Thoracic aorta (tissue), 2 donors: Measurements from ENCODE around the gene MACF1. TPM values are rescaled to one million over a fixed set of nuclear protein-coding genes. Genes with fewer than 3 reads are reported as not detected.

Experiments
- ATAC-seq: fragments of 150-250 bp; one replicate; pipeline ENCODE4 v1.8.0; 2017; ENCODE audit warnings: low read depth; ENCODE audit not compliant: insufficient number of reproducible peaks, low FRiP score
- DNase-seq: peaks from one replicate; pipeline ENCODE4 v3.0.0-alpha.2; 2020; ENCODE audit warnings: low spot score
- H3K27ac ChIP-seq, 2 donors: fragments of 200-600 bp; sonication (generic); 1 replicate in 1 of 2; 2 replicates in 1 of 2; pipeline ENCODE4 v1.5.1; 2016; ENCODE audit warnings: mild to moderate bottlenecking in 2 of 2, moderate library complexity in 2 of 2
- H3K27me3 ChIP-seq: fragments of 200-600 bp; sonication (generic); replicated peaks from 2 replicates; pipeline ENCODE4 v1.6.0; 2016; ENCODE audit warnings: mild to moderate bottlenecking; ENCODE audit not compliant: insufficient read depth
- H3K36me3 ChIP-seq: fragments of 200-600 bp; sonication (generic); one replicate; pipeline ENCODE4 v1.5.1; 2016
- H3K4me1 ChIP-seq, 2 donors: fragments of 200-600 bp; sonication (generic); 1 replicate in 1 of 2; 2 replicates in 1 of 2; pipeline versions ENCODE4 v1.5.1 to v1.6.0; 2016; ENCODE audit warnings: low read depth in 2 of 2, mild to moderate bottlenecking in 1 of 2; ENCODE audit not compliant: control insufficient read depth in 1 of 2
- H3K4me3 ChIP-seq: fragments of 200-600 bp; sonication (generic); 2 replicates; pipeline ENCODE4 v1.5.1; 2016; ENCODE audit warnings: mild to moderate bottlenecking
- H3K9me3 ChIP-seq: fragments of 200-600 bp; sonication (generic); 2 replicates; pipeline ENCODE4 v1.5.1; 2016
- total RNA-seq, 2 donors: library from RNA; depleted of rRNA; stranded (reverse); fragments of >200 nt; gene quantifications; one replicate each; pipeline versions ENCODE4 v1.1.0 to v1.2.3, GENCODE V29; 2016
- TF ChIP-seq, protein P1 (sequence below): fragments of 200-600 bp; sonication (generic); IDR thresholded peaks from one replicate; pipeline ENCODE4 v1.5.1; 2019; ENCODE audit warnings: antibody characterized with exemption

The MACF1 gene
- total RNA-seq, 2 donors from 2014 or later: 604 to 650 TPM

DNA sequence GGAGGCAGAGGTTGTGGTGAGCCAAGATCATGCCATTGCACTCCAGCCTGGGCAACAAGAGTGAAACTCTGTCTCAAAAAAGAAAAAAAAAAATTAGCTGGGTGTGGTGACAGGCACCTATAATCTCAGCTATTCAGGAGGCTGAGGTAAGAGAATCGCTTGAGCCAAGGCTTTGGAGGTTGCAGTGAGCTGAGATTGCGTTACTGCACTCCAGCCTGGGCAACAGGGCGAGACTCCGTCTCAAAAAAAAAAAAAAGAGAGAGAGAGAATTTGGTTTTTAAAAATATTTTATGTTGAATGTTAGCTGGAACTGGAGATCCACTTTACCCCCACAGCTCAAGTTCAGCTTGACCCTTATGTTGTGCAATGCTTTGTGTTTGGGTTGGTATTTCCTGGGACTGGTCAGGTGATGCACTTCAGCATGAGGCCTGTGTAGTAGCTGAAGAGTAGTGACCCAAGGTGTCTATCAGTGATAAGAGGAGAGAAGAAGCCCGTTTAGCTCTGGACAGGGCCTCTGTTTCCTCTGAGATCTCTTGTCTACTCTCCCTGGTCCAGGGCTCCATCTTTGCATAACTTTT is 36.8 kb upstream of the MACF1 start:
- TF ChIP-seq, protein P1, sequence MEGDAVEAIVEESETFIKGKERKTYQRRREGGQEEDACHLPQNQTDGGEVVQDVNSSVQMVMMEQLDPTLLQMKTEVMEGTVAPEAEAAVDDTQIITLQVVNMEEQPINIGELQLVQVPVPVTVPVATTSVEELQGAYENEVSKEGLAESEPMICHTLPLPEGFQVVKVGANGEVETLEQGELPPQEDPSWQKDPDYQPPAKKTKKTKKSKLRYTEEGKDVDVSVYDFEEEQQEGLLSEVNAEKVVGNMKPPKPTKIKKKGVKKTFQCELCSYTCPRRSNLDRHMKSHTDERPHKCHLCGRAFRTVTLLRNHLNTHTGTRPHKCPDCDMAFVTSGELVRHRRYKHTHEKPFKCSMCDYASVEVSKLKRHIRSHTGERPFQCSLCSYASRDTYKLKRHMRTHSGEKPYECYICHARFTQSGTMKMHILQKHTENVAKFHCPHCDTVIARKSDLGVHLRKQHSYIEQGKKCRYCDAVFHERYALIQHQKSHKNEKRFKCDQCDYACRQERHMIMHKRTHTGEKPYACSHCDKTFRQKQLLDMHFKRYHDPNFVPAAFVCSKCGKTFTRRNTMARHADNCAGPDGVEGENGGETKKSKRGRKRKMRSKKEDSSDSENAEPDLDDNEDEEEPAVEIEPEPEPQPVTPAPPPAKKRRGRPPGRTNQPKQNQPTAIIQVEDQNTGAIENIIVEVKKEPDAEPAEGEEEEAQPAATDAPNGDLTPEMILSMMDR: no peak
- no peak overlapping the region for H3K27ac ChIP-seq
- no peaks in the 10 kb centered on the region for H3K9me3 ChIP-seq
- ATAC-seq (no peak), DNase-seq (no peak)
- no peak overlapping the region for H3K4me3 ChIP-seq
- peaks cover 10 to 65% of the 10 kb centered on the region in 2 donors for H3K4me1 ChIP-seq
- no peaks in the 10 kb centered on the region for H3K36me3 ChIP-seq
- H3K27me3 ChIP-seq: no peaks in the 10 kb centered on the region

DNA sequence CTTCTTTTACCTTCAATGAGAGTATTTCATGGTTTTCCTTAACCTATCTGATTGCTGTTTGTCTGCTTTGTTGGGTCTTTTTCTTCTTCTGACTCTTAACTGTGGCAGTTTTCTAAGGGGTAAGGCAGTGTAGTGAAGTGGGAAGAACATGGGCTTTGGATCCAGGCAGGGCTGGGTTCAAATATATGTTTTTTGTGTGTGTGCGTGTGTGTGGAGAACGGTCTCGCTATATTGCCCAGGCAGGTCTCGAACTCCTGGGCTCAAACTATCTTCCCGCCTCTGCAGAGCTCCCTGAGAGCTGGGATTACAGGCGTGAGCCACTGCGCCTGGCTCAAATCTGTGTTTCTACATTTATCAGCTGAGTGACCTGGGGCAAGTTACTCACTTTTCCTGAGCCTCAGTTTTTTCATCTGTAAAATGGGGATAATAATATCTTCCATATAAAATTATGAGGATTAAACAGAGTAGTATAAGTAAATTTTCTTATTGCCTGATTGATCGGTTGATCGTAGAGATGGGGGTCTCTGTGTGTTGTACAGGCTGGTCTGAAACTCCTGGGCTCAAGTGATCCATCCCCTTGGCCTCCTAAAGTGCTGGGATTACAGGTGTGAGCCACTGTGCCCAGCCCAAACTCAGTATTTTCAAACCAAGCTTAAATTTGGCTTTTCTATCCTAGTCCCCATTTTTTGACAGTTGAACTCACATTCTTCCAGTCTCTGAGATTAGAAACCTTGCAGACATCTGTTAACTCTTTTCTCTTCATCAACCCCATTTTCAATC is 36.0 kb upstream of the MACF1 start:
- H3K4me3 ChIP-seq: no peak overlapping the region
- H3K27ac ChIP-seq: no peak overlapping the region
- TF ChIP-seq, protein P1: no peak
- peaks cover 13 to 72% of the 10 kb centered on the region in 2 donors for H3K4me1 ChIP-seq
- H3K9me3 ChIP-seq: no peaks in the 10 kb centered on the region
- DNase-seq: no peak
- H3K36me3 ChIP-seq: no peaks in the 10 kb centered on the region
- H3K27me3 ChIP-seq: no peaks in the 10 kb centered on the region
- ATAC-seq: no peak

DNA sequence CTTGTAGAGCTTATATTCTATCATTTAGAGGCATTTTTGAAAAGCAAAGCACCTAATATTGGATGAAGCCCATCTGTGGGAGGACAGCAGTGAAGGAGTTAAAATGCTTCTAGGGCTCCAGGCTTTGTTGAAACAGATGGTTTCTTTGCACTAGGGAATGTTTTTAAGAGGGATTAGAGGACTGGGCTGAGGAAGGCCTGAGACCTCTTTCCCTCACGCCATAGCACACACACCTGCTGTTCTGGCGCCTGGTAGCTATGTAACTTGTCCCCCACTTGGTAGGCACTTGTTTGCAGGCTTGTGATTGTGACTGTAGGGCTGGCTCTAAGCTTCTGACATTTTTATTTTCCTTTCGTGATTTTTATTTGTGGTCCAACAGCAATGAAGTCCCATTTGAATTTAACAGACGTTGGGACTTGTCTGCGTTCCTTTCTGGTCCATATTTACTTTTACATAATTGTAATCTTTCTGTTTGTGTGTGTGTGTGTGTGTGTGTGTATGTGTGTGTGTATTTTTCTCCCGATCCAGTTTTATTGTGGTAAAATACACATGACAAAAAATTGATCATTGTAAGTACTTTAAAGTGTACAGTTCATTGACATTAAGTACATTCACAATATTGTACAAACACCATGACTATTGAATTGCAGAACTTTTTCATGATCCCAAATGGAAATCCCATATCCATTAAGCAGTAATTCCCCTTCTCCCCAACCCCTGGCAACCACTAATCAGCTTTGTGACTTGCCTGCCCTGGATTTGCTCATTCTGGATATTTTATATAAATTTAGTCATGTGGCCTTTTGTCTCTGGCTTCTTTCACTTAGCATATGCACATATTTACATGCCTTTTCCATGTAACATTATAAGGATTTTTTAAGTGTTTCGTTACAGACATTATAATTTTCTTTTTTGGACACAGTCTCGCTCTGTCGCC is 33.5 kb upstream of the MACF1 start:
- TF ChIP-seq, protein P1: no peak
- Histone ChIP-seq H3K4me3 (no peak overlapping the region), H3K4me1 (peaks cover 24 to 74% of the 10 kb centered on the region in 2 donors), H3K36me3 (no peaks in the 10 kb centered on the region), H3K9me3 (no peaks in the 10 kb centered on the region), H3K27ac (no peak overlapping the region), H3K27me3 (no peaks in the 10 kb centered on the region)
- DNase-seq (no peak), ATAC-seq (no peak)

- Histone ChIP-seq H3K27ac (peak overlapping the region; percentile 66 to 73), H3K36me3 (no peaks in the 10 kb centered on the region), H3K4me3 (peak overlapping the region; percentile 10), H3K27me3 (no peaks in the 10 kb centered on the region), H3K4me1 (peaks cover 28 to 71% of the 10 kb centered on the region in 2 donors), H3K9me3 (no peaks in the 10 kb centered on the region)
- TF ChIP-seq, protein P1: no peak
- DNase-seq: no peak
- ATAC-seq: no peak
These were observed 31.1 kb upstream of the MACF1 start for GRCh38 chr1:39173119-39173994.
